Measurements from ENCODE around the gene CTNNA2.

Gene CTNNA2

DNA sequence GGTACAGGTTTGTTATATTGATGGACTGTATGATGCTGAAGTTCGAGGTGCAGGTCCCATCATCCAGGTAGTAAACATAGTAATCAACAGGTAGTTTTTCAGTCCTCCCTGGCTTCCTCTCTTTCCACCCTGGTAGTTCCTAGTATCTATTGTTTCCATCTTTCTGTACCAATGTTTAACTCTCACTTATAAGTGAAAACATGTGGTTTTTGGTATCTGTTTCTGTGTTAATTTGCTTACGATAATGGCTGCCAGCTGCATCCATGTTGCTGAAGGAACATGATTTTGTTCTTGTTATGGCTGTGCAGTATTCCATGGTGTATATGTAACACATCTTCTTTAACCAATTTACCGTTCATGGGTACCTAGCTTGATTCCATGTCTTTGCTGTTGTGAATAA, 861.3 kb downstream of the CTNNA2 start:
- Histone ChIP-seq H4K8ac (ENCODE audit: low read depth, low read length) (no peak overlapping the region), H3K4ac (ENCODE audit: low read depth, low read length) (no peak overlapping the region), H3K4me2 (ENCODE audit: low read length) (no peak overlapping the region), H2BK120ac (ENCODE audit: insufficient read depth, low read length, poor library complexity) (no peak overlapping the region), H3K79me1 (ENCODE audit: low read length) (no peaks in the 10 kb centered on the region), H2AFZ (ENCODE audit: insufficient read depth, low read length, poor library complexity) (no peak overlapping the region), H2BK12ac (ENCODE audit: low read length) (no peak overlapping the region), H2BK5ac (ENCODE audit: low read depth, low read length, poor library complexity) (no peak overlapping the region), H3K14ac (ENCODE audit: low read length) (no peak overlapping the region), H3K79me2 (ENCODE audit: control insufficient read depth, insufficient read depth, low read length, poor library complexity) (no peaks in the 10 kb centered on the region), H3K36me3 (ENCODE audit: control insufficient read depth in 1 of 2, insufficient read depth in 2 of 2, low read length in 2 of 2) (no peaks in the 10 kb centered on the region), H3K18ac (ENCODE audit: low read length) (no peak overlapping the region), H3K4me1 (ENCODE audit: control insufficient read depth in 1 of 2, insufficient read depth in 2 of 2, low read length in 2 of 2) (no peaks in the 10 kb centered on the region), H3K4me3 (ENCODE audit: low read depth, low read length) (no peak overlapping the region), H4K12ac (ENCODE audit: low read depth, low read length) (no peak overlapping the region), H3K23ac (ENCODE audit: low read length) (no peak overlapping the region), H3K9ac (ENCODE audit: low read length) (no peak overlapping the region), H2AK5ac (ENCODE audit: low read length) (no peak overlapping the region), H3K27me3 (ENCODE audit: insufficient read depth, low read length) (no peaks in the 10 kb centered on the region), H3K27ac (ENCODE audit: low read depth, low read length) (no peak overlapping the region), H4K91ac (ENCODE audit: low read depth, low read length) (no peak overlapping the region), H3K9me3 (ENCODE audit: insufficient read depth, low read depth, low read length) (no peaks in the 10 kb centered on the region)
- DNase-seq = no peak
- WGBS (ENCODE audit: extremely low coverage, insufficient coverage, insufficient read length) = no CpG with 5 or more reads among the region's 3 CpGs

GRCh38 chr2:80377071-80377470, 864.2 kb downstream of the CTNNA2 start:
- H3K9me3 ChIP-seq (ENCODE audit: insufficient read depth, low read depth, low read length) = no peaks in the 10 kb centered on the region
- H3K79me1 ChIP-seq (ENCODE audit: low read length) = no peaks in the 10 kb centered on the region
- no peak overlapping the region for H3K9ac ChIP-seq (ENCODE audit: low read length)
- no peak overlapping the region for H3K4me3 ChIP-seq (ENCODE audit: low read depth, low read length)
- H4K12ac ChIP-seq (ENCODE audit: low read depth, low read length) = no peak overlapping the region
- H2AK5ac ChIP-seq (ENCODE audit: low read length) = no peak overlapping the region
- H2BK120ac ChIP-seq (ENCODE audit: insufficient read depth, low read length, poor library complexity) = no peak overlapping the region
- no peak overlapping the region for H4K91ac ChIP-seq (ENCODE audit: low read depth, low read length)
- no peak overlapping the region for H2BK5ac ChIP-seq (ENCODE audit: low read depth, low read length, poor library complexity)
- H4K8ac ChIP-seq (ENCODE audit: low read depth, low read length) = no peak overlapping the region
- no peak overlapping the region for H3K27ac ChIP-seq (ENCODE audit: low read depth, low read length)
- no peaks in the 10 kb centered on the region for H3K79me2 ChIP-seq (ENCODE audit: control insufficient read depth, insufficient read depth, low read length, poor library complexity)
- no peak for DNase-seq
- H2BK12ac ChIP-seq (ENCODE audit: low read length) = no peak overlapping the region
- H2AFZ ChIP-seq (ENCODE audit: insufficient read depth, low read length, poor library complexity) = no peak overlapping the region
- H3K36me3 ChIP-seq (ENCODE audit: control insufficient read depth in 1 of 2, insufficient read depth in 2 of 2, low read length in 2 of 2) = no peaks in the 10 kb centered on the region
- H3K27me3 ChIP-seq (ENCODE audit: insufficient read depth, low read length) = no peaks in the 10 kb centered on the region
- no peak overlapping the region for H3K18ac ChIP-seq (ENCODE audit: low read length)
- H3K4ac ChIP-seq (ENCODE audit: low read depth, low read length) = no peak overlapping the region
- no peak overlapping the region for H3K14ac ChIP-seq (ENCODE audit: low read length)
- no peak overlapping the region for H3K4me2 ChIP-seq (ENCODE audit: low read length)
- no peak overlapping the region for H3K23ac ChIP-seq (ENCODE audit: low read length)
- no peaks in the 10 kb centered on the region for H3K4me1 ChIP-seq (ENCODE audit: control insufficient read depth in 1 of 2, insufficient read depth in 2 of 2, low read length in 2 of 2)

DNA sequence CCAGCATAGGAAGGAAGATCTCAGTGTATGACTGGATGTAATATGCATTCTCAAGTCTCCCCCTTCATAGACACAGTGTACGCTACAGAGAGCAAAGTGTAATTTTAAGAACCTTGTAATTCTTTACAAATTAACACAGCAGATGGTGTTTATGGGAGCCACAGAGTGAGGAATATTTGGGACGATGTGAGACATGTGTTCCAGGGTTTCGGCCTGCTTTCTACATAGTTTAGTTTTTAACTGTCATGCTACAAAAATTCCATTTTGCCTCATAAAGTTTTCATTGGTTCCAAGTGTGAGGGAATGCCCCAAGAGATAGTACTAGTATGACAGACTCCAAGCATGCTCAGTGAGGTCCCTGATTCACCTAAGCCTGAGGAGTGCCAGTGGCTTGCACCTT, 867.9 kb downstream of the CTNNA2 start:
- H2BK5ac ChIP-seq (ENCODE audit: low read depth, low read length, poor library complexity) = no peak overlapping the region
- WGBS (ENCODE audit: extremely low coverage, insufficient coverage, insufficient read length) = no CpG with 5 or more reads among the region's 3 CpGs

DNA sequence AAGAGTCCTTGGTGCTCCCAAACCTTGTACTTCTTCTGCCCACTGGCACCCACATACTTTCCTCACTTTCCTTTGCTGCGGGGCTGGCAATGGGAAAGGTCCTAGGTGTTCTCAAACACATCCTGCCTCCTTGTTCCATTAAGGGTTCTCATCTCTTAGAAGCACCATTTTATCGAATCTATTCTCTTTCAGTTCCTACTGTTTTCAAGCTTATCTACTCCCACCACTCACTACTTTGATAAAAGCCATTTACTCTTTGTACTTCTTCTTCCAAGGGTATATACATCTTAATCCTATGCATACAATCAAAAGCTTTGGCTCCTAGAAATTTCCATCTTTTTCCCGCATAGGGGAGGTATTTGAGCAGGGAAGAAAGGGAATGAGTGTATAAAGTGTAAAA, 868.8 kb downstream of the CTNNA2 start:
- Histone ChIP-seq H3K4me3 (ENCODE audit: low read depth, low read length) (no peak overlapping the region), H3K9me3 (ENCODE audit: insufficient read depth, low read depth, low read length) (no peaks in the 10 kb centered on the region), H3K18ac (ENCODE audit: low read length) (no peak overlapping the region), H2BK12ac (ENCODE audit: low read length) (no peak overlapping the region), H3K4me1 (ENCODE audit: control insufficient read depth in 1 of 2, insufficient read depth in 2 of 2, low read length in 2 of 2) (no peaks in the 10 kb centered on the region), H3K27ac (ENCODE audit: low read depth, low read length) (no peak overlapping the region), H4K91ac (ENCODE audit: low read depth, low read length) (no peak overlapping the region), H3K79me2 (ENCODE audit: control insufficient read depth, insufficient read depth, low read length, poor library complexity) (no peaks in the 10 kb centered on the region), H3K36me3 (ENCODE audit: control insufficient read depth in 1 of 2, insufficient read depth in 2 of 2, low read length in 2 of 2) (no peaks in the 10 kb centered on the region), H3K4me2 (ENCODE audit: low read length) (no peak overlapping the region), H2BK120ac (ENCODE audit: insufficient read depth, low read length, poor library complexity) (no peak overlapping the region), H4K8ac (ENCODE audit: low read depth, low read length) (no peak overlapping the region), H3K4ac (ENCODE audit: low read depth, low read length) (no peak overlapping the region), H3K79me1 (ENCODE audit: low read length) (no peaks in the 10 kb centered on the region), H3K23ac (ENCODE audit: low read length) (no peak overlapping the region), H3K27me3 (ENCODE audit: insufficient read depth, low read length) (no peaks in the 10 kb centered on the region), H2AK5ac (ENCODE audit: low read length) (no peak overlapping the region), H2AFZ (ENCODE audit: insufficient read depth, low read length, poor library complexity) (no peak overlapping the region), H3K9ac (ENCODE audit: low read length) (no peak overlapping the region), H4K12ac (ENCODE audit: low read depth, low read length) (no peak overlapping the region), H3K14ac (ENCODE audit: low read length) (no peak overlapping the region), H2BK5ac (ENCODE audit: low read depth, low read length, poor library complexity) (no peak overlapping the region)
- DNase-seq = no peak
- WGBS (ENCODE audit: extremely low coverage, insufficient coverage, insufficient read length) = no CpG with 5 or more reads among the region's 3 CpGs

More for the DNA sequence above, 867.9 kb downstream of the CTNNA2 start:
- no peaks in the 10 kb centered on the region for H3K9me3 ChIP-seq (ENCODE audit: insufficient read depth, low read depth, low read length)
- H2AK5ac ChIP-seq (ENCODE audit: low read length) = no peak overlapping the region
- H3K4ac ChIP-seq (ENCODE audit: low read depth, low read length) = no peak overlapping the region
- no peak overlapping the region for H2AFZ ChIP-seq (ENCODE audit: insufficient read depth, low read length, poor library complexity)
- no peaks in the 10 kb centered on the region for H3K4me1 ChIP-seq (ENCODE audit: control insufficient read depth in 1 of 2, insufficient read depth in 2 of 2, low read length in 2 of 2)
- no peak overlapping the region for H3K18ac ChIP-seq (ENCODE audit: low read length)
- H4K91ac ChIP-seq (ENCODE audit: low read depth, low read length) = no peak overlapping the region
- H3K27me3 ChIP-seq (ENCODE audit: insufficient read depth, low read length) = no peaks in the 10 kb centered on the region
- no peak overlapping the region for H3K9ac ChIP-seq (ENCODE audit: low read length)
- H3K79me1 ChIP-seq (ENCODE audit: low read length) = no peaks in the 10 kb centered on the region
- no peak overlapping the region for H2BK12ac ChIP-seq (ENCODE audit: low read length)
- H3K27ac ChIP-seq (ENCODE audit: low read depth, low read length) = no peak overlapping the region
- H3K36me3 ChIP-seq (ENCODE audit: control insufficient read depth in 1 of 2, insufficient read depth in 2 of 2, low read length in 2 of 2) = no peaks in the 10 kb centered on the region
- no peaks in the 10 kb centered on the region for H3K79me2 ChIP-seq (ENCODE audit: control insufficient read depth, insufficient read depth, low read length, poor library complexity)
- no peak overlapping the region for H3K4me3 ChIP-seq (ENCODE audit: low read depth, low read length)
- H3K14ac ChIP-seq (ENCODE audit: low read length) = no peak overlapping the region
- H4K12ac ChIP-seq (ENCODE audit: low read depth, low read length) = no peak overlapping the region
- no peak overlapping the region for H2BK120ac ChIP-seq (ENCODE audit: insufficient read depth, low read length, poor library complexity)
- no peak for DNase-seq
- no peak overlapping the region for H3K23ac ChIP-seq (ENCODE audit: low read length)
- H3K4me2 ChIP-seq (ENCODE audit: low read length) = no peak overlapping the region
- no peak overlapping the region for H4K8ac ChIP-seq (ENCODE audit: low read depth, low read length)
